Ascending aorta (tissue), 2 donors: ENCODE measurements around the gene THAP12. TPM values are rescaled to one million over a fixed set of nuclear protein-coding genes. Genes with fewer than 3 reads are reported as not detected.
"Not testable (repeated sequence)": the region's sequence is repeated elsewhere in the genome, so short reads cannot be mapped to it uniquely, and the experiment has no call there.

ENCODE experiments used
- DNase-seq, 2 donors: peaks; one replicate each; pipeline ENCODE4 v3.0.0-alpha.2; 2019; ENCODE audit warnings: low spot score in 2 of 2
- H3K27ac ChIP-seq, 2 donors: fragments of 200-600 bp; sonication (generic); one replicate each; pipeline ENCODE4 v1.5.1; 2016 to 2017; ENCODE audit warnings: mild to moderate bottlenecking in 1 of 2
- H3K27me3 ChIP-seq: fragments of 200-600 bp; sonication (generic); one replicate; pipeline ENCODE4 v1.5.1; 2017
- H3K36me3 ChIP-seq, 2 donors: fragments of 200-600 bp; sonication (generic); one replicate each; pipeline ENCODE4 v1.5.1; 2016
- H3K4me1 ChIP-seq, 2 donors: fragments of 200-600 bp; sonication (generic); one replicate each; pipeline ENCODE4 v1.5.1; 2016 to 2017; ENCODE audit warnings: mild to moderate bottlenecking in 1 of 2
- H3K4me3 ChIP-seq, 2 donors: fragments of 200-600 bp; sonication (generic); one replicate each; pipeline ENCODE4 v1.5.1; 2016 to 2017; ENCODE audit warnings: mild to moderate bottlenecking in 1 of 2
- H3K9me3 ChIP-seq, 2 donors: fragments of 200-600 bp; sonication (generic); one replicate each; pipeline ENCODE4 v1.5.1; 2016
- CTCF ChIP-seq, 3 experiments: fragments of 200-600 bp in 2 of 3; fragments of 450-650 bp in 1 of 3; sonication (generic) in 2 of 3; IDR thresholded peaks; one replicate each; pipeline ENCODE4 v1.5.1; 2016 to 2019; ENCODE audit warnings: antibody characterized with exemption in 3 of 3, mild to moderate bottlenecking in 1 of 3, moderate library complexity in 1 of 3
- intact Hi-C: fragments of 100-400 bp; cut with DNase I; formaldehyde crosslinking; loops from one replicate; pipeline ENCODE4 v1.15.1; 2023
- total RNA-seq: library from RNA; depleted of rRNA; stranded (reverse); fragments of >200 nt; gene quantifications from one replicate; pipeline ENCODE4 v1.1.0, GENCODE V29; 2016

THAP12 gene
- total RNA-seq, 1 donor from 2014 or later: 12.7 TPM

- H3K36me3 ChIP-seq: no peaks in the 10 kb centered on the region
- no peaks in the 10 kb centered on the region for H3K4me1 ChIP-seq
- intact Hi-C loops: no loop called here
- H3K9me3 ChIP-seq: no peaks in the 10 kb centered on the region
- no peak overlapping the region for H3K27ac ChIP-seq
- no peak for TF ChIP-seq CTCF (IDR thresholded peaks at IDR 0.05)
- DNase-seq: no peak
- H3K27me3 ChIP-seq: no peaks in the 10 kb centered on the region
- H3K4me3 ChIP-seq: no peak overlapping the region
Measured at GRCh38 chr11:76415073-76415472, 34.1 kb upstream of the THAP12 start.

- H3K36me3 ChIP-seq: no peaks in the 10 kb centered on the region
- intact Hi-C loops: no loop called here
- H3K27ac ChIP-seq: no peak overlapping the region
- no peaks in the 10 kb centered on the region for H3K9me3 ChIP-seq
- H3K4me1 ChIP-seq: no peaks in the 10 kb centered on the region
- no peaks in the 10 kb centered on the region for H3K27me3 ChIP-seq
- TF ChIP-seq CTCF (IDR thresholded peaks at IDR 0.05): no peak
- no peak overlapping the region for H3K4me3 ChIP-seq
- DNase-seq: no peak
Measured at GRCh38 chr11:76410851-76411357, 30.0 kb upstream of the THAP12 start.

GRCh38 chr11:76408171-76408965 lies 27.4 kb upstream of the THAP12 start:
- no peak for TF ChIP-seq CTCF (IDR thresholded peaks at IDR 0.05)
- H3K27ac ChIP-seq: no peak overlapping the region
- no peaks in the 10 kb centered on the region for H3K4me1 ChIP-seq
- no peak overlapping the region for H3K4me3 ChIP-seq
- no peak for DNase-seq
- H3K36me3 ChIP-seq: no peaks in the 10 kb centered on the region
- intact Hi-C loops: no loop called here
- no peaks in the 10 kb centered on the region for H3K9me3 ChIP-seq
- H3K27me3 ChIP-seq: no peaks in the 10 kb centered on the region

- no peaks in the 10 kb centered on the region for H3K4me1 ChIP-seq
- no peak overlapping the region for H3K27ac ChIP-seq
- TF ChIP-seq CTCF (IDR thresholded peaks at IDR 0.05): no peak
- no peak for DNase-seq
- intact Hi-C loops: no loop called here
- no peaks in the 10 kb centered on the region for H3K36me3 ChIP-seq
- no peak overlapping the region for H3K4me3 ChIP-seq
- no peaks in the 10 kb centered on the region for H3K9me3 ChIP-seq
- no peaks in the 10 kb centered on the region for H3K27me3 ChIP-seq
Measured at GRCh38 chr11:76406359-76406758, 25.4 kb upstream of the THAP12 start.

GRCh38 chr11:76401484-76401883 lies 20.6 kb upstream of the THAP12 start:
- DNase-seq, H3K9me3 ChIP-seq, intact Hi-C loops, H3K27me3 ChIP-seq, H3K36me3 ChIP-seq, H3K4me1 ChIP-seq, H3K27ac ChIP-seq, H3K4me3 ChIP-seq: not testable (repeated sequence)

GRCh38 chr11:76400967-76401366 lies 20.0 kb upstream of the THAP12 start:
- H3K36me3 ChIP-seq: no peaks in the 10 kb centered on the region
- no peak overlapping the region for H3K27ac ChIP-seq
- no peak for DNase-seq
- intact Hi-C loops: no loop called here
- TF ChIP-seq CTCF (IDR thresholded peaks at IDR 0.05): no peak
- no peaks in the 10 kb centered on the region for H3K4me1 ChIP-seq
- no peak overlapping the region for H3K4me3 ChIP-seq
- H3K9me3 ChIP-seq: no peaks in the 10 kb centered on the region
- no peaks in the 10 kb centered on the region for H3K27me3 ChIP-seq
